PC-3 (cell line): Measurements from ENCODE around the gene SEMA4C. TPM values are rescaled to one million over a fixed set of nuclear protein-coding genes. Genes with fewer than 3 reads are reported as not detected.

Experiments used
- ATAC-seq: fragments of 200-7000 bp; cut with Tn5 transposase; 2 replicates; pipeline ENCODE4 v1.9.1; 2020; ENCODE audit warnings: mild to moderate bottlenecking, moderate library complexity
- BruUV-seq: library from RNA; stranded (reverse); fragments of 400-500 nt; replicated peaks from 2 replicates; lab custom pipeline; 2021; lab: Mats Ljungman, UMichigan
- CTCF ChIA-PET: fragments of 300-600 bp; sonication (Branson Sonifier 250); formaldehyde crosslinking; loops from one replicate; lab custom pipeline; 2022; ENCODE audit warnings: antibody characterized with exemption; lab: Charles Lee
- POLR2A ChIA-PET: fragments of 300-600 bp; sonication (Branson Sonifier 250); formaldehyde crosslinking; loops from one replicate; lab custom pipeline; 2022; ENCODE audit warnings: antibody characterized with exemption; ENCODE audit not compliant: unreplicated experiment; lab: Charles Lee
- DNase-seq: peaks from one replicate; pipeline ENCODE4 v3.0.0-alpha.2; 2015
- H2AFZ ChIP-seq: fragments of 300-600 bp; sonication (generic); 2 replicates; pipeline ENCODE4 v1.6.0; 2016; ENCODE audit warnings: antibody characterized with exemption, low read length
- H3F3A ChIP-seq: fragments of 300-600 bp; sonication (generic); one replicate; pipeline ENCODE4 v1.6.0; 2017; ENCODE audit warnings: antibody characterized with exemption, low read length, control low read depth, mild to moderate bottlenecking; ENCODE audit not compliant: unreplicated experiment
- H3K27ac ChIP-seq: fragments of 300-600 bp; sonication (generic); 2 replicates; pipeline ENCODE4 v1.5.1; 2016; ENCODE audit warnings: mild to moderate bottlenecking, low read length
- H3K27me3 ChIP-seq: fragments of 300-600 bp; sonication (generic); 2 replicates; pipeline ENCODE4 v1.6.1; 2016; ENCODE audit warnings: low read length, mixed read lengths
- H3K36me3 ChIP-seq: fragments of 300-600 bp; sonication (generic); 2 replicates; pipeline ENCODE4 v1.6.1; 2016; ENCODE audit warnings: low read depth, mixed run types, low read length, mixed read lengths
- H3K4me1 ChIP-seq: fragments of 300-600 bp; sonication (generic); 2 replicates; pipeline ENCODE4 v1.5.1; 2016; ENCODE audit warnings: low read length; ENCODE audit not compliant: insufficient read depth
- H3K4me2 ChIP-seq: fragments of 300-600 bp; sonication (generic); 2 replicates; pipeline ENCODE4 v1.6.0; 2016; ENCODE audit warnings: low read length
- H3K4me3 ChIP-seq: fragments of 300-600 bp; sonication (generic); 2 replicates; pipeline ENCODE4 v1.5.1; 2016; ENCODE audit warnings: mild to moderate bottlenecking, low read length, mixed read lengths
- H3K79me2 ChIP-seq: fragments of 300-600 bp; sonication (generic); 2 replicates; pipeline ENCODE4 v1.6.1; 2017; ENCODE audit warnings: low read length, mixed read lengths
- H3K9ac ChIP-seq: fragments of 300-600 bp; sonication (generic); 2 replicates; pipeline ENCODE4 v1.6.0; 2016; ENCODE audit warnings: mild to moderate bottlenecking, low read length
- H3K9me2 ChIP-seq: fragments of 300-600 bp; sonication (generic); replicated peaks from 2 replicates; pipeline ENCODE4 v1.6.1; 2016; ENCODE audit warnings: mixed run types, low read length, mixed read lengths
- H3K9me3 ChIP-seq: fragments of 300-600 bp; sonication (generic); 2 replicates; pipeline ENCODE4 v1.6.1; 2016; ENCODE audit warnings: low read length, mixed read lengths
- H4K20me1 ChIP-seq: fragments of 300-600 bp; sonication (generic); 2 replicates; pipeline ENCODE4 v1.6.1; 2016; ENCODE audit warnings: low read length, mixed read lengths
- EZH2 ChIP-seq: fragments of 300-600 bp; sonication (generic); IDR thresholded peaks from one replicate; pipeline ENCODE4 v1.6.1; 2017; ENCODE audit warnings: antibody characterized with exemption, mild to moderate bottlenecking, low read length; ENCODE audit not compliant: unreplicated experiment
- EZH2phosphoT487 ChIP-seq: fragments of 300-600 bp; sonication (generic); IDR thresholded peaks from 2 replicates; pipeline ENCODE4 v1.6.1; 2018; ENCODE audit warnings: mild to moderate bottlenecking, antibody characterized with exemption, low read length, borderline replicate concordance
- intact Hi-C: fragments of 100-400 bp; cut with micrococcal nuclease; formaldehyde crosslinking; loops from 2 replicates; pipeline ENCODE4 v1.9.0; 2023
- total RNA-seq: library from RNA; depleted of rRNA; stranded (reverse); fragments of >200 nt; gene quantifications from 2 replicates; pipeline ENCODE4 v1.2.3, GENCODE V29; 2014
- TF ChIP-seq, protein P1 (sequence below): fragments of 300-600 bp; sonication (generic); conservative IDR thresholded peaks from 2 replicates; pipeline ENCODE4 v1.5.1; 2017; ENCODE audit warnings: antibody characterized with exemption, low read depth, mild to moderate bottlenecking, low read length

The SEMA4C gene
- total RNA-seq, 1 experiment from 2014 or later, result 20.6 TPM

DNA sequence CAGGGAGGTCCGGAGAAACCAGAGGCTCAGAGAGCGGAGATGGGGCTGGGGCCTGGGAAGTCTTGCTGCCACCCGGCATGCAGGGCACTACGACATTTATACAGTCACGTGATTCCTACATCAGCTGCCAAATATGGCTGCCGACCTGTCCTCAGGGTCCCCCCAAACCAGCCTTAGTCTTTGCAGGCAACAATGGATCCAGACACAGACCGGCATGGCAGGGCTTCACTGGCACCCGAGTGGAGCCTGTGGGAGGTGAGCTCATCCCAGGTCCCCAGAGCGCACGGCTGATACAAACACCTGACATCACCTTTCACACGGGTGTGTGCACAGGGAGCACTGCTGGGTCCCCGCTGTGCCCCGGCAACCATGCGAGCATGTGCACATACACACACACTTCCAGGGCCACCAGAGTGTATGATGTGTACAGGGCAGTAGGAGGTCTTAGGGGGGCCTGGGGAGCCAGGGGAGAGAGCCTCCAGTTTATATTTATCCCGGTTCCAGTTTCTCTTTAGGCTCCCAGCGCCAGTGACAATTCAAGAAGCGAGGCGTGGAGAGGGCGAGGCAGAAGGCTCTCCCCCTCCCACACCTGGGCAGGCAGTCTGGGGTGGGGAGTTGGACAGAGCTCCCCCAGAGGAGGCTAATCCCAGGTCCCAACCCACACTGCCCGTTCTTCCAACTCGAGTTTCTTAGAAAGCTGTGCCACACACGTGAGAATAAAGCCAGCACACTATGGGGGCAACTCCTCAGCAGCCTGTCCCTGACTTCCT, 2.7 kb downstream of the SEMA4C start:
- Histone ChIP-seq H3K9ac (peak overlapping the region; percentile 91), H2AFZ (no peak overlapping the region), H3K9me3 (no peaks in the 10 kb centered on the region), H3K4me3 (peak overlapping the region; percentile 97), H3F3A (no peaks in the 10 kb centered on the region), H4K20me1 (no peaks in the 10 kb centered on the region), H3K79me2 (peaks cover 35% of the 10 kb centered on the region), H3K9me2 (no peaks in the 10 kb centered on the region), H3K4me2 (peak overlapping the region; percentile 98), H3K36me3 (peaks cover 25% of the 10 kb centered on the region; the same call in 1 of the 2 replicates), H3K27ac (no peak overlapping the region), H3K4me1 (peaks cover 18% of the 10 kb centered on the region), H3K27me3 (no peaks in the 10 kb centered on the region)
- ChIA-PET CTCF (no interaction called here), POLR2A (no interaction called here)
- no peak for DNase-seq
- intact Hi-C loops, result loop anchor here (5.0 kb wide), 1 partner anchor 245 kb away; the partner anchor contains the start of gene ANKRD36
- TF ChIP-seq EZH2phosphoT487 (no peak), EZH2 (no peak)
- TF ChIP-seq, protein P1, sequence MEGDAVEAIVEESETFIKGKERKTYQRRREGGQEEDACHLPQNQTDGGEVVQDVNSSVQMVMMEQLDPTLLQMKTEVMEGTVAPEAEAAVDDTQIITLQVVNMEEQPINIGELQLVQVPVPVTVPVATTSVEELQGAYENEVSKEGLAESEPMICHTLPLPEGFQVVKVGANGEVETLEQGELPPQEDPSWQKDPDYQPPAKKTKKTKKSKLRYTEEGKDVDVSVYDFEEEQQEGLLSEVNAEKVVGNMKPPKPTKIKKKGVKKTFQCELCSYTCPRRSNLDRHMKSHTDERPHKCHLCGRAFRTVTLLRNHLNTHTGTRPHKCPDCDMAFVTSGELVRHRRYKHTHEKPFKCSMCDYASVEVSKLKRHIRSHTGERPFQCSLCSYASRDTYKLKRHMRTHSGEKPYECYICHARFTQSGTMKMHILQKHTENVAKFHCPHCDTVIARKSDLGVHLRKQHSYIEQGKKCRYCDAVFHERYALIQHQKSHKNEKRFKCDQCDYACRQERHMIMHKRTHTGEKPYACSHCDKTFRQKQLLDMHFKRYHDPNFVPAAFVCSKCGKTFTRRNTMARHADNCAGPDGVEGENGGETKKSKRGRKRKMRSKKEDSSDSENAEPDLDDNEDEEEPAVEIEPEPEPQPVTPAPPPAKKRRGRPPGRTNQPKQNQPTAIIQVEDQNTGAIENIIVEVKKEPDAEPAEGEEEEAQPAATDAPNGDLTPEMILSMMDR, result no peak
- ATAC-seq, result no peak
- BruUV-seq, result no TSS peak

DNA sequence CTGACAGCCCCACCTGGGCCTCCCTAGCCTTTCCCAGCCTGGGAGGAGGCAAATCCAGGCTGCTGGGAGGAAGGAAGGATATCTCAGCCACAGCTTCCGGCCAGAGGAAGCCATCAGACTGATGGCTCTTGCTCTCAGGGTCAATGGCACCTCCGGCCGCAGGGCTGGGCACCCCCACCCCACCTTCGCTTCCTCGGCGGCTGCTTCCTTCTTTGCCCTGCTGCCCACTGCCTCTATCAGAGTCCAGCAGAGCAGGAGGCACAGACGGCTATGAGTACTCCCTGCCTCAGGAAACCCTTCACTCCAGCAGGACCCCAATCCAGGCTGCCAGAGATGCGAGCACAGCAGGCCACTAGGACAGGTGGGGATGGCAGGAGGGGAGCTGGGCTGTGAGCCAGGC, 3.3 kb downstream of the SEMA4C start:
- CTCF ChIA-PET, result no interaction called here
- no peak overlapping the region for H2AFZ ChIP-seq
- H3K4me1 ChIP-seq, result peaks cover 18% of the 10 kb centered on the region
- H3K4me2 ChIP-seq, result no peak overlapping the region
- DNase-seq, result no peak
- H3K27ac ChIP-seq, result no peak overlapping the region
- H3K27me3 ChIP-seq, result no peaks in the 10 kb centered on the region
- no peak overlapping the region for H3K9ac ChIP-seq
- intact Hi-C loops, result loop anchor here (5.0 kb wide), 1 partner anchor 246 kb away; the partner anchor contains the start of gene ANKRD36
- H3F3A ChIP-seq, result no peaks in the 10 kb centered on the region
- no peaks in the 10 kb centered on the region for H3K9me3 ChIP-seq
- POLR2A ChIA-PET, result no interaction called here
- no peaks in the 10 kb centered on the region for H4K20me1 ChIP-seq
- no peak overlapping the region for H3K4me3 ChIP-seq
- H3K79me2 ChIP-seq, result peaks cover 35% of the 10 kb centered on the region
- ATAC-seq, result no peak
- H3K9me2 ChIP-seq, result no peaks in the 10 kb centered on the region
- no TSS peak for BruUV-seq
- TF ChIP-seq, protein P1, result no peak
- TF ChIP-seq EZH2 (no peak), EZH2phosphoT487 (no peak)
- H3K36me3 ChIP-seq, result peaks cover 25% of the 10 kb centered on the region; the same call in 1 of the 2 replicates

DNA sequence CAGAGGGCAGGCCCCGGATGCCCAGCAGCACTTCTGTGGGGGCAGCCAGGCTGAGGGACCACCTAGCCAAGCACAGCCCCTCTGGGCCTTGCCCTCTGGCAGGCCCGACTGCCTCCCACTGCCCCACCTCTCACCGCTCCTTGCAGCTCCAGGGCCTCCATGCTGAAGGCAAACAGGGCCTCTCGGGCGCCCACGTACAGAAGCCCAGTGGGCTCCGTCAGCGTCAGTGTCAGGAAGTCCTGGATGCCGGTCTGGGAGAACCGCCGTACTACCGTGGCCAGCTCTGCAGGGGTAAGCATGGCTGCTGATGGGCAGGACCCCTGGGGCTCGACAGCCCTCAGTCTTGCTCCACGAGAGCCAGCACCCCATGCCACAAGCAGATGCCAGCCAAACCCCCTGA, 3.7 kb downstream of the SEMA4C start:
- Histone ChIP-seq H3K4me3 (no peak overlapping the region), H3K27ac (no peak overlapping the region), H3K9me3 (no peaks in the 10 kb centered on the region), H3K9me2 (no peaks in the 10 kb centered on the region), H3K36me3 (peaks cover 25% of the 10 kb centered on the region; the same call in 1 of the 2 replicates), H2AFZ (no peak overlapping the region), H3K4me1 (peaks cover 18% of the 10 kb centered on the region), H3K79me2 (peaks cover 35% of the 10 kb centered on the region), H3K4me2 (no peak overlapping the region), H3K27me3 (no peaks in the 10 kb centered on the region), H3F3A (no peaks in the 10 kb centered on the region), H4K20me1 (no peaks in the 10 kb centered on the region), H3K9ac (no peak overlapping the region)
- BruUV-seq, result no TSS peak
- ATAC-seq (no peak), DNase-seq (no peak)
- intact Hi-C loops, result loop anchor here (5.0 kb wide), 1 partner anchor 246 kb away; the partner anchor contains the start of gene ANKRD36
- ChIA-PET POLR2A (no interaction called here), CTCF (no interaction called here)
- TF ChIP-seq EZH2phosphoT487, result no peak
- TF ChIP-seq, protein P1, result no peak
- no peak for TF ChIP-seq EZH2
